Neural progenitor cell (in vitro differentiated cells): ENCODE data around the gene CGB2. TPM values are rescaled to one million over a fixed set of nuclear protein-coding genes. Genes with fewer than 3 reads are reported as not detected.

ENCODE experiments used
- DNase-seq: peaks from one replicate; pipeline ENCODE4 v3.0.0-alpha.2; 2016; ENCODE audit warnings: low spot score
- H2AFZ ChIP-seq: fragments of 200-600 bp; sonication (generic); replicated peaks from 2 replicates; pipeline ENCODE4 v1.6.1; 2016; ENCODE audit warnings: antibody characterized with exemption
- H3F3A ChIP-seq: fragments of 200-600 bp; sonication (generic); 2 replicates; pipeline ENCODE4 v1.6.1; 2016; ENCODE audit warnings: antibody characterized with exemption, low read depth
- H3K27ac ChIP-seq: fragments of 200-600 bp; sonication (generic); 2 replicates; pipeline ENCODE4 v1.5.1; 2016; ENCODE audit warnings: mild to moderate bottlenecking
- H3K27me3 ChIP-seq: fragments of 200-600 bp; sonication (generic); 2 replicates; pipeline ENCODE4 v1.6.1; 2016; ENCODE audit warnings: mild to moderate bottlenecking, moderate library complexity
- H3K36me3 ChIP-seq: fragments of 200-600 bp; sonication (generic); 2 replicates; pipeline ENCODE4 v1.5.1; 2016
- H3K4me1 ChIP-seq: fragments of 200-600 bp; sonication (generic); 2 replicates; pipeline ENCODE4 v1.6.1; 2016; ENCODE audit warnings: mixed run types
- H3K4me2 ChIP-seq: fragments of 200-600 bp; sonication (generic); 2 replicates; pipeline ENCODE4 v1.6.1; 2016
- H3K4me3 ChIP-seq: fragments of 200-600 bp; sonication (generic); 2 replicates; pipeline ENCODE4 v1.5.1; 2016
- H3K79me2 ChIP-seq: fragments of 200-600 bp; sonication (generic); 2 replicates; pipeline ENCODE4 v1.6.1; 2016; ENCODE audit warnings: low read depth
- H3K9ac ChIP-seq: fragments of 200-600 bp; sonication (generic); 2 replicates; pipeline ENCODE4 v1.6.1; 2016
- H3K9me3 ChIP-seq: fragments of 200-600 bp; sonication (generic); 2 replicates; pipeline ENCODE4 v1.5.1; 2016; ENCODE audit warnings: low read depth
- H4K20me1 ChIP-seq: fragments of 200-600 bp; sonication (generic); 2 replicates; pipeline ENCODE4 v1.6.1; 2016; ENCODE audit warnings: low read depth
- H3K27ac Mint-ChIP-seq: 3 replicates; pipeline ENCODE4 v1.8.0; 2021; ENCODE audit warnings: mixed read lengths
- H3K27me3 Mint-ChIP-seq: 2 replicates; pipeline ENCODE4 v1.8.0; 2022; ENCODE audit warnings: low read depth, mild to moderate bottlenecking, inconsistent platforms, moderate library complexity, mixed read lengths; ENCODE audit not compliant: insufficient read depth
- H3K36me3 Mint-ChIP-seq: 3 replicates; pipeline ENCODE4 v1.8.0; 2021; ENCODE audit warnings: mixed read lengths
- H3K4me1 Mint-ChIP-seq: 3 replicates; pipeline ENCODE4 v1.8.0; 2021; ENCODE audit warnings: mixed read lengths
- H3K4me3 Mint-ChIP-seq: 3 replicates; pipeline ENCODE4 v1.8.0; 2021; ENCODE audit warnings: mild to moderate bottlenecking, moderate library complexity, mixed read lengths
- H3K9me3 Mint-ChIP-seq: 3 replicates; pipeline ENCODE4 v1.8.0; 2020; ENCODE audit warnings: mixed read lengths
- CTCF ChIP-seq: fragments of 200-600 bp; sonication (generic); IDR thresholded peaks from 2 replicates; pipeline ENCODE4 v1.5.1; 2017; ENCODE audit warnings: antibody characterized with exemption, mild to moderate bottlenecking
- EZH2 ChIP-seq: fragments of 200-600 bp; sonication (generic); IDR thresholded peaks from 2 replicates; pipeline ENCODE4 v1.6.1; 2017; ENCODE audit warnings: antibody characterized with exemption, mild to moderate bottlenecking, moderate library complexity
- EZH2phosphoT487 ChIP-seq: fragments of 200-600 bp; sonication (generic); IDR thresholded peaks from 2 replicates; pipeline ENCODE4 v1.6.1; 2017; ENCODE audit warnings: antibody characterized with exemption
- total RNA-seq: library from RNA; depleted of rRNA; stranded (reverse); fragments of >200 nt; gene quantifications from 2 replicates; pipeline ENCODE4 v1.2.3, GENCODE V29; 2015; ENCODE audit warnings: low replicate concordance

The CGB2 gene
- total RNA-seq, 1 donor from 2014 or later, result not detected

- Histone ChIP-seq H4K20me1 (peaks cover 8% of the 10 kb centered on the region), H3K9me3 (no peaks in the 10 kb centered on the region), H3K9ac (no peak overlapping the region), H3K36me3 (no peaks in the 10 kb centered on the region), H3K79me2 (no peaks in the 10 kb centered on the region), H3K4me2 (no peak overlapping the region), H3K27me3 (peaks cover 52% of the 10 kb centered on the region), H3K4me1 (peaks cover 12% of the 10 kb centered on the region), H3K27ac (no peak overlapping the region), H3F3A (peaks cover 21% of the 10 kb centered on the region), H2AFZ (no peak overlapping the region), H3K4me3 (peak overlapping the region; percentile 31)
- Mint-ChIP-seq H3K4me1 (peaks cover 19% of the 10 kb centered on the region), H3K36me3 (peaks cover 3% of the 10 kb centered on the region), H3K27me3 (peaks cover 29% of the 10 kb centered on the region), H3K9me3 (peaks cover 2% of the 10 kb centered on the region), H3K27ac (peak overlapping the region; percentile 11), H3K4me3 (peak overlapping the region; percentile 46)
- peak; percentile 44 for TF ChIP-seq CTCF
- no peak for TF ChIP-seq EZH2
- TF ChIP-seq EZH2phosphoT487, result no peak
- DNase-seq, result peak; percentile 77
Measured at GRCh38 chr19:49019242-49019932, 12.3 kb upstream of the CGB2 start.

GRCh38 chr19:49020342-49020741 lies 11.3 kb upstream of the CGB2 start:
- peaks cover 12% of the 10 kb centered on the region for H3K4me1 ChIP-seq
- no peaks in the 10 kb centered on the region for H3K9me3 ChIP-seq
- no peaks in the 10 kb centered on the region for H3K79me2 ChIP-seq
- H2AFZ ChIP-seq, result no peak overlapping the region
- TF ChIP-seq EZH2 (no peak), EZH2phosphoT487 (no peak), CTCF (no peak)
- peaks cover 21% of the 10 kb centered on the region for H3F3A ChIP-seq
- peak overlapping the region; percentile 46 for H3K4me3 Mint-ChIP-seq
- H3K4me1 Mint-ChIP-seq, result peaks cover 19% of the 10 kb centered on the region
- no peaks in the 10 kb centered on the region for H3K36me3 ChIP-seq
- H3K9ac ChIP-seq, result no peak overlapping the region
- no peak for DNase-seq
- peaks cover 29% of the 10 kb centered on the region for H3K27me3 Mint-ChIP-seq
- no peak overlapping the region for H3K27ac ChIP-seq
- H3K27me3 ChIP-seq, result peaks cover 52% of the 10 kb centered on the region
- peaks cover 8% of the 10 kb centered on the region for H4K20me1 ChIP-seq
- H3K4me2 ChIP-seq, result no peak overlapping the region
- H3K4me3 ChIP-seq, result no peak overlapping the region
- no peak overlapping the region for H3K27ac Mint-ChIP-seq
- peaks cover 2% of the 10 kb centered on the region for H3K9me3 Mint-ChIP-seq
- H3K36me3 Mint-ChIP-seq, result peaks cover 2% of the 10 kb centered on the region

- H3K27ac Mint-ChIP-seq, result no peak overlapping the region
Measured at GRCh38 chr19:49020931-49021895, 10.5 kb upstream of the CGB2 start.

More at GRCh38 chr19:49020931-49021895, 10.5 kb upstream of the CGB2 start:
- Histone ChIP-seq H3K4me3 (no peak overlapping the region), H2AFZ (no peak overlapping the region), H3K4me1 (peaks cover 12% of the 10 kb centered on the region), H3K27me3 (peaks cover 52% of the 10 kb centered on the region), H3F3A (peaks cover 21% of the 10 kb centered on the region), H4K20me1 (peaks cover 8% of the 10 kb centered on the region), H3K9me3 (no peaks in the 10 kb centered on the region), H3K4me2 (no peak overlapping the region), H3K79me2 (no peaks in the 10 kb centered on the region), H3K36me3 (no peaks in the 10 kb centered on the region), H3K27ac (no peak overlapping the region), H3K9ac (no peak overlapping the region)
- H3K9me3 Mint-ChIP-seq, result peaks cover 2% of the 10 kb centered on the region
- TF ChIP-seq CTCF (no peak), EZH2 (no peak), EZH2phosphoT487 (no peak)
- no peak for DNase-seq
- H3K4me3 Mint-ChIP-seq, result no peak overlapping the region
- H3K4me1 Mint-ChIP-seq, result peaks cover 19% of the 10 kb centered on the region
- no peaks in the 10 kb centered on the region for H3K36me3 Mint-ChIP-seq
- peaks cover 29% of the 10 kb centered on the region for H3K27me3 Mint-ChIP-seq
